HCT116 (cell line): ENCODE results near the gene PCCB.

ENCODE experiments used
- ATF3 ChIP-seq: IDR thresholded peaks from 2 replicates; pipeline ENCODE4 v1.6.1; 2012
- CEBPB ChIP-seq: IDR thresholded peaks from 2 replicates; pipeline ENCODE4 v1.6.1; 2012; ENCODE audit warnings: low read depth
- CTCF ChIP-seq, 3 experiments: fragments of 200-600 bp in 1 of 3; sonication (generic) in 1 of 3; IDR thresholded peaks in 2 of 3; conservative IDR thresholded peaks in 1 of 3; 2 replicates each; pipeline ENCODE4 v1.5.1; 2012 to 2017; ENCODE audit warnings: low read depth in 2 of 3, low read length in 2 of 3, antibody characterized with exemption in 1 of 3, borderline replicate concordance in 1 of 3, control low read depth in 1 of 3, mild to moderate bottlenecking in 1 of 3, mixed read lengths in 1 of 3, mixed run types in 1 of 3, moderate library complexity in 1 of 3; ENCODE audit not compliant: insufficient read depth in 1 of 3
- EGR1 ChIP-seq: IDR thresholded peaks from 2 replicates; pipeline ENCODE4 v1.6.1; 2012; ENCODE audit warnings: low read depth
- EZH2 ChIP-seq: fragments of 200-600 bp; sonication (generic); IDR thresholded peaks from 2 replicates; pipeline ENCODE4 v1.6.1; 2017; ENCODE audit warnings: antibody characterized with exemption, mixed run types
- EZH2phosphoT487 ChIP-seq: fragments of 200-600 bp; IDR thresholded peaks from 2 replicates; pipeline ENCODE4 v1.6.1; 2018; ENCODE audit warnings: antibody characterized with exemption, borderline replicate concordance
- FOSL1 ChIP-seq: IDR thresholded peaks from 2 replicates; pipeline ENCODE4 v1.6.1; 2012; ENCODE audit warnings: low read depth
- POLR2A ChIP-seq: IDR thresholded peaks from 2 replicates; pipeline ENCODE4 v1.7.0; 2011; ENCODE audit warnings: borderline replicate concordance; ENCODE audit not compliant: insufficient read depth, insufficient read length; ENCODE audit errors: extremely low read depth
- POLR2AphosphoS5 ChIP-seq: IDR thresholded peaks from 2 replicates; pipeline ENCODE4 v1.6.1; 2011; ENCODE audit warnings: mild to moderate bottlenecking, low read depth, low read length, moderate library complexity
- REST ChIP-seq: IDR thresholded peaks from 2 replicates; pipeline ENCODE4 v1.6.1; 2012; ENCODE audit warnings: low read depth
- YY1 ChIP-seq: IDR thresholded peaks from 2 replicates; pipeline ENCODE4 v1.6.1; 2011; ENCODE audit warnings: low read length, low read depth, moderate library complexity, mild to moderate bottlenecking; ENCODE audit not compliant: insufficient replicate concordance; ENCODE audit errors: extremely low read depth
- ZNF274 ChIP-seq: fragments of 200-500 bp; sonication (Bioruptor generic); IDR thresholded peaks from 2 replicates; pipeline ENCODE4 v1.6.1; 2014; ENCODE audit warnings: mild to moderate bottlenecking, low read depth, low read length, inconsistent platforms
- TF ChIP-seq, protein P1 (sequence below): IDR thresholded peaks from 2 replicates; pipeline ENCODE4 v1.6.1; 2012

- TF ChIP-seq POLR2A (no peak), CTCF (IDR thresholded peaks at IDR 0.05 in 2 of 3, conservative IDR thresholded peaks at IDR 0.05 in 1 of 3; ENCODE audit: borderline replicate concordance in 1 of 3, insufficient read depth in 1 of 3, low read depth in 2 of 3, low read length in 2 of 3) (no peak), ZNF274 (no peak), ATF3 (no peak), REST (no peak), POLR2AphosphoS5 (no peak), EZH2phosphoT487 (no peak), EZH2 (no peak), YY1 (no peak), EGR1 (no peak), FOSL1 (no peak), CEBPB (no peak)
- TF ChIP-seq, protein P1, sequence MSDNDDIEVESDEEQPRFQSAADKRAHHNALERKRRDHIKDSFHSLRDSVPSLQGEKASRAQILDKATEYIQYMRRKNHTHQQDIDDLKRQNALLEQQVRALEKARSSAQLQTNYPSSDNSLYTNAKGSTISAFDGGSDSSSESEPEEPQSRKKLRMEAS, result no peak
Observed at GRCh38 chr3:136297826-136298225, 47.7 kb downstream of the PCCB start.
